Upper lobe of left lung (tissue), 4 donors: Measurements from ENCODE around the gene TNFAIP8L1.

Source experiments
- EP300 ChIP-seq, 4 donors: sonication (generic); formaldehyde crosslinking; IDR thresholded peaks; one replicate each; pipeline ENCODE4 v1.5.1; 2017; ENCODE audit warnings: antibody characterized with exemption in 4 of 4, control low read depth in 2 of 4
- POLR2AphosphoS5 ChIP-seq, 2 donors: sonication (generic); formaldehyde crosslinking; IDR thresholded peaks; one replicate each; pipeline ENCODE4 v1.5.1; 2017; ENCODE audit warnings: antibody characterized with exemption in 2 of 2
- TF ChIP-seq, protein P1 (sequence below), 6 experiments: fragments of 450-650 bp in 4 of 6; fragments of 200-600 bp in 2 of 6; sonication (generic) in 2 of 6; IDR thresholded peaks; one replicate each; pipeline ENCODE4 v1.5.1; 2016 to 2019; ENCODE audit warnings: antibody characterized with exemption in 6 of 6

DNA sequence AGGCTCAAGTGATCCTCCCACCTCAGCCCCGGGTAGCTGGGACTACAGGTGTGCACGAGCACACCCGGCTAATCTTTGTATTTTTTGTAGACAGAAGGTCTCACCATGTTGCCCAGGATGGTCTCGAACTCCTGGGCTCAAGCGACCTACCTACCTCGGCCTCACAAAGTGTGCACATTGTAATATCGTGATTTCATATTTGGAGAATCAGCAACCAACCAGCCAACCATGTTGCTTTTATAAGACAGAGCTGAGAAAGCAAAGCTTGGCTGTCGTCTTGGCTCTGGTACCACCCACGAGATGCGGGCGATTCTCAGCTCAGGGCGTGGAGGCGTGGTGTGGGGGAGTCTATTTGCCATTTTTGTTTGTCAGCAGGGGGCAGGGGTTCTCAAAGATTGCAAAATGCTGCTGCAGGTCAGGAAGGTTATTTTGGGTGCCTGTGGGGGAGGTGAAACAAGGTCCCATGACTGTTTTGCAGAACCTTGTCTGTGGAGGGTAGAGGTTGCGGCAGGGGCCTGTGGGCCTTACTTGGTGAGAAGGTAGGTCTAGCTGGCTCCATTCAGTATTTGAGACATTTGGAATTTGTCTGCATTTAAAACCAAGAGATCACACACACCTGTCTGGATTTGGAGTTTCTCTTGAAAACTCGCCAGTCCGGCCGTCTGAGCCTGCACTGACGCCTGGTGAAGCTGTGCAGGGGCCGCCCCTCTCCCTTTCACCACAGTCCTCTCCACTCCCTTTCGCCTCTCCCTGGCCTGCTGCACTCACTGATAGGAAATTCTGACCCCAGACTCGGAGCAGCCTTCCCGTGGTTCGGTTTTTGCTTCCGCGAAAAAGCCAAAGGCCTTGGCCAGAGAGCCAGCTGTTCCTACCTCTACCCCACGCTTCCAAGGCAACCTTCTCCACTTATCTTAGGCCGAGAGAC, 15.4 kb downstream of the TNFAIP8L1 start:
- TF ChIP-seq, protein P1, sequence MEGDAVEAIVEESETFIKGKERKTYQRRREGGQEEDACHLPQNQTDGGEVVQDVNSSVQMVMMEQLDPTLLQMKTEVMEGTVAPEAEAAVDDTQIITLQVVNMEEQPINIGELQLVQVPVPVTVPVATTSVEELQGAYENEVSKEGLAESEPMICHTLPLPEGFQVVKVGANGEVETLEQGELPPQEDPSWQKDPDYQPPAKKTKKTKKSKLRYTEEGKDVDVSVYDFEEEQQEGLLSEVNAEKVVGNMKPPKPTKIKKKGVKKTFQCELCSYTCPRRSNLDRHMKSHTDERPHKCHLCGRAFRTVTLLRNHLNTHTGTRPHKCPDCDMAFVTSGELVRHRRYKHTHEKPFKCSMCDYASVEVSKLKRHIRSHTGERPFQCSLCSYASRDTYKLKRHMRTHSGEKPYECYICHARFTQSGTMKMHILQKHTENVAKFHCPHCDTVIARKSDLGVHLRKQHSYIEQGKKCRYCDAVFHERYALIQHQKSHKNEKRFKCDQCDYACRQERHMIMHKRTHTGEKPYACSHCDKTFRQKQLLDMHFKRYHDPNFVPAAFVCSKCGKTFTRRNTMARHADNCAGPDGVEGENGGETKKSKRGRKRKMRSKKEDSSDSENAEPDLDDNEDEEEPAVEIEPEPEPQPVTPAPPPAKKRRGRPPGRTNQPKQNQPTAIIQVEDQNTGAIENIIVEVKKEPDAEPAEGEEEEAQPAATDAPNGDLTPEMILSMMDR (IDR thresholded peaks at IDR 0.05) = no peak
- no peak for TF ChIP-seq EP300 (IDR thresholded peaks at IDR 0.05)
- no peak for TF ChIP-seq POLR2AphosphoS5 (IDR thresholded peaks at IDR 0.05)
